OCI-LY7 (cell line): ENCODE data around the gene VWDE.

Experiments used
- CTCF ChIP-seq: fragments of 200-600 bp; sonication (generic); conservative IDR thresholded peaks from 2 replicates; pipeline ENCODE4 v1.5.1; 2014; ENCODE audit warnings: mild to moderate bottlenecking, antibody characterized with exemption, low read length, moderate library complexity, mixed read lengths
- EZH2phosphoT487 ChIP-seq: fragments of 200-600 bp; sonication (generic); IDR thresholded peaks from 2 replicates; pipeline ENCODE4 v1.6.1; 2018; ENCODE audit warnings: low read depth, borderline replicate concordance, mild to moderate bottlenecking, mixed run types, antibody characterized with exemption, low read length, moderate library complexity, mixed read lengths

- TF ChIP-seq CTCF (no peak), EZH2phosphoT487 (no peak)
Observed at GRCh38 chr7:12444785-12445184, 41.1 kb upstream of the VWDE start.
